Activated gamma-delta T cell treated with Interleukin-2 at 50 U/mL for 16 hours (primary cell): ENCODE results near the gene ING5.

Source experiments
- DNase-seq: peaks from one replicate; pipeline ENCODE4 v3.0.0-alpha.2; 2020

ING5 gene

DNA sequence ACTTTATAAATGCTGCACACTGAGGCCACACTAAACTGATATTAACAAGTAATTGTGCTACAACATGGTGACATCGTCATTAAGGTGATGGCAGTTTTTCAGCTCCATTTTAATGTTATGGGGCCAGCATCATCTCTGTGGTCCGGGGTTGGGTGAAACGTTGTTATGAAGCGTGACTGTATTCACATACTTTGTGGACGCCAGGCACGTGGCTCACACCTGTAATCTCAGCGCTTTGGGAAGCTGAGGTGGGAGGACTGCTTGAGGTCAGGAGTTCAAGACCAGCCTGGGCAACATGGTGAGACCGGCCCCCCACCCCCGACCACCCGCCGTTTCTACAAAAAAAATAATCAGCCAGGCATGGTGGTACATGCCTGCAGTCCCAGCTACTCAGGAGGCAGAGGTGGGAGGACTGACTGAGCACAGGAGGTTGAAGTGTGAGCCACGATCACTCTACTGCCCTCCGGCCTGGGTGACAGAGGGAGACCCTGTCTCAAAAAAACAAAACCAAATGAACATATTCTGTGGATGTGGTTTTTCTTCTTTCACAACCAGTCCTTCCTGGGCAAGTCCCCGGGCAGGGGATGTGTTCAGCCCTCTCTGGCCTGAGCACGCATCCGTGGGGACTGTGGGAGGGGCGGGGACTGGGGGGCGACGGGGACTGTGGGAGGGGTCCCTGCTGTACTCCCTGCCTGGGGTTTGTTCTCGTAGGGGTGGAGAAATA lies 61.9 kb downstream of the ING5 start:
- no peak for DNase-seq

- no peak for DNase-seq
These were observed 62.7 kb downstream of the ING5 start for GRCh38 chr2:241764275-241765241.

DNA sequence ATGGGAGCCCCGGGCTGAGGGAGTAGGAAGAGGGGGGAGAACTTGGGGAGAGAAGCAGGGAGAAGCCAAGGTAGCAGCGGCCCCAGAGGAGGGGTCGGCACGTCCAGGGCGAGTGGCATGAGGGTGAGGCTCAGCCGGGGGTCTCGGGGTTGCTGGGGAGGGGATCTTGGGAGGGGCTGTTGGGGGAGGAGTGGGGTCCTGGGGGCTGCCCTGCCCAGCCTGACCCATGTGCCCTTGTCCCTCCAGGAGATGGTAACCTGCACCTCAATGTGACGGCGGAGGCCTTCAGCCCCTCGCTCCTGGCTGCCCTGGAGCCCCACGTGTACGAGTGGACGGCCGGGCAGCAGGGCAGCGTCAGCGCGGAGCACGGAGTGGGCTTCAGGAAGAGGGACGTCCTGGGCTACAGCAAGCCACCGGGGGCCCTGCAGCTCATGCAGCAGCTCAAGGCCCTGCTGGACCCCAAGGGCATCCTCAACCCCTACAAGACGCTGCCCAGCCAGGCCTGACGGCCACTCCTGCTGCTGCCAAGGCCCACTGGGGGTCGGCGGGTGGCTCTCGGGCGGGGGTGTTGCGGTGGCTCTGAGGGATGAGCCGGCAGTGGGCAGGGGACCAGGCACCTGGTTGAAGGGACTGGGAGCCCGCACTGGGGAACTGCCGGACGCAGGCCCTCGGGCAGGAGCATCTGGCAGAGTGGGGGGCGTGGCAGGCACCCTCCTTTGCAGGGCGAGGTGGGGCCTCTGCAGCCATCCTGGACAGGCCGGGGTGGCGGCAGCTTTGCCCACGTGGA lies 65.8 kb downstream of the ING5 start:
- DNase-seq, result no peak

- no peak for DNase-seq
These were observed 66.4 kb downstream of the ING5 start for GRCh38 chr2:241768251-241768711.

- DNase-seq, result no peak
These were observed 67.0 kb downstream of the ING5 start for GRCh38 chr2:241768850-241769249.

DNA sequence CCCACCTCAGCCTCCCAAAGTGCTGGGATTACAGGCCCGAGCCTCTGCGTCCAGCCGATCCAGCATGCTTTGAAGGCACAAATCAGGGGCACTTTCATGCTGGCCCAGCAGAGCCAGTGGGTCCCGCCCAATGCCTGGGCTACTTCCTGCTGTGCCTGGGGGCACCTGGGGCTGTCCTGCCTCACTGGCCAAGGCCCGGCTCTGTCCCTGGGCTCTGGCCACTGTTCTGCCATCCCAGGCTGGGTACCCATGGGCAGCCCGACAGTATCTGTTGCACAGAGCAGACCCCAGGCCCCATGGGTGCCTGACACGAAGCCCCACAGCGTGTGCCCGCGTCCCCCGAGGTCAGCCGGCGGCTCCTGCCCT lies 68.0 kb downstream of the ING5 start:
- no peak for DNase-seq

GRCh38 chr2:241770185-241770935 lies 68.5 kb downstream of the ING5 start:
- no peak for DNase-seq

GRCh38 chr2:241770936-241771285 lies 69.1 kb downstream of the ING5 start:
- no peak for DNase-seq

- DNase-seq, result no peak
These were observed 69.6 kb downstream of the ING5 start for GRCh38 chr2:241771286-241772062.

DNA sequence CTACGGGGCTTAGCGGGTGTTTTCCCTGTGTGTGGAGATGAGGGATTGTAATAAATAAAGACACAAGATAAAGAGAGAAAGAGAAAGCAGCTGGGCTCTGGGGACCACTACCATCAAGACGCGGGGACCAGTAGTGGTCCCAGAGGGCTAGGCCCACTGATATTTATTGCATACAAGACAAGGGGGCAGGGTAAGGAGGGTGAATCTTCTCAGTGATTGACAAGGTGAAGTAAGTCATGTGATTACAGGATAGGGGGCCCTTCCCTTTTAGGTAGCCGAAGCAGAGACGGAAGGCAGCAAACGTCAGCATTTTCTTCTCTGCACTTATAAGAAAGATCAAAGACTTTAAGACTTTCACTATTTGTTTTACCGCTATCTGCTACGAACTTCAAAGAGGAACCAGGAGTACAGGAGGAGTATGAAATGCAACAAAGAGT lies 70.2 kb downstream of the ING5 start:
- DNase-seq, result no peak

DNA sequence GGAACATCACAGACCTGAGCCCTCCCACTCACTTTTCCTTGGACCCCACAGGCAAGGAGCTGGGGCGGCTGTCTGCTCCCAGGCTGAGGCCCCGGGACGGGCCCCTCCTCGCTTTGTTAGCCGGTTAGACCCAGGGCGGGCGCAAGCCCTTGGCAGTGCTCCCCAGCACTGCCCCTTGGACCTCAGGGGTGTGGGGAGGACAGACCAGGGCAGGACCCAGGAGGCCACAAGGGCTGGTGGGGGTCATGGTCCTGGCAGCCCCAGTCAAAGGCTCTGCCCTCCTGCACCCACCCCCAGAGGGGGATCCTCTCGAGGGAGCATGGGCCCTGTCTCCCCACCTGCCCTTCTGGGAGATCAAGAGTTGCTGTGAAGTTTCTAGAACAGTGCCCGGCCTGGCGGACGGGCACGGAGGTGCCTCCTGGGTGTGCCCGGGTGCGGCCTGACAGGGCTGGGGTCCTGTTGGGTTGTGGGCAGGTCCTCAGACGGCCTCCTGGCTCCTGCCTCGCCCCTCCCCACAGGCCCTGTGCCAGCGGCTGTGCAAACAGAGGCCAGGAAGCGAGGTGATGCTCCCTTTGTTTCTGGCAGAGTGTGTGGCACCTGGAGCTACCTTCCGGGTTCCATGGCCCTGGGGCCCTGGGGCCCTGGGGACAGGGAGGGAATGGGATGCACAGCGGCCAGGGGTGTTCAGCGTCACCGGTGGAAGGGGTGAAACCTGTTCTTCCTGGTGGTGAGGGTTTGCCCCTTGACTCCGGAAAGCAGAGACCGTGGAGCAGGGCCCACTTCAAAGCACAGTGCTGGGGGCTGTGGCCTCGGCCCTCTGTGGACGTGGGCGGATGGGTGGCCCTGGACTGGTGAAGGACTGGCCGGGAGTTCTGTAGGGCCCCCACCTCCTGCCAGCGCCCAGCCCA lies 71.9 kb downstream of the ING5 start:
- DNase-seq, result no peak

DNA sequence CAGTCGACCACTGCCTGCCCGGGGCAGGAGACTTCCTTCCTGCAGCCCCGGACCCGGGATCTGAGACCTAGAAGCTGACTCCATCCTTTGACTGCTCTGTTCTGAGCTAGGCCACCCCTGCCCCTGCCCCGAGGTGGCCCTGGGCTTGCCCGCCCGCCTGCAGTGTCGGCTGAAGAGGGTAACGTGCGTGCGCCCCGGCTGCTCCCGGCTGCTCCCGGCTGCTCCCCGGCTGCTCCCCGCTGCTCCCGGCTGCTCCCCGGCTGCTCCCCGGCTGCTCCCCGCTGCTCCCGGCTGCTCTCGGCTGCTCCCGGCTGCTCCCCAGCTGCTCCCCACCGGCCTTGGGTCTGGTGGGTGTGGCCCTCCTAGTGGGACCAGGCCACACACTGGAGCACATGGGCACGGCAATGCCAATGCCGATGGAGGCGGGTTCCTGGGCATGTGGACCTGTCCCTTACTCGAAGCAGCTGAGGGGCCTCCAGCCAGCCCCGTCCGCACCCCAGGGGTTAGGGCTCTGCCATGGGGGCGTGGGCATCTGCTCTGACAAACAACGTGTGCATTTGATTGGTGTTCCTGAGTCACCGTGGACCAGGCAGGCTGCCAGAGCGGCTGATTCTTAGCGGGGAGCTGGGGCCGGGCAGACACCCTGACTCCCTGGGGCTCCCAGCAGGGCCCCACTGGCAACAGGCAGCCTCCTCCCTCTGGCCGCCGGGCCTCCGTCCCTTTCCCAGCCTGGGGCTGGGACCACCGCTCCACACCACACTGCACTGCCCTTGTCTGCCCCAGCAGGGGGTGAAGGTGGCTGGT lies 72.8 kb downstream of the ING5 start:
- DNase-seq, result peak; percentile 2

DNA sequence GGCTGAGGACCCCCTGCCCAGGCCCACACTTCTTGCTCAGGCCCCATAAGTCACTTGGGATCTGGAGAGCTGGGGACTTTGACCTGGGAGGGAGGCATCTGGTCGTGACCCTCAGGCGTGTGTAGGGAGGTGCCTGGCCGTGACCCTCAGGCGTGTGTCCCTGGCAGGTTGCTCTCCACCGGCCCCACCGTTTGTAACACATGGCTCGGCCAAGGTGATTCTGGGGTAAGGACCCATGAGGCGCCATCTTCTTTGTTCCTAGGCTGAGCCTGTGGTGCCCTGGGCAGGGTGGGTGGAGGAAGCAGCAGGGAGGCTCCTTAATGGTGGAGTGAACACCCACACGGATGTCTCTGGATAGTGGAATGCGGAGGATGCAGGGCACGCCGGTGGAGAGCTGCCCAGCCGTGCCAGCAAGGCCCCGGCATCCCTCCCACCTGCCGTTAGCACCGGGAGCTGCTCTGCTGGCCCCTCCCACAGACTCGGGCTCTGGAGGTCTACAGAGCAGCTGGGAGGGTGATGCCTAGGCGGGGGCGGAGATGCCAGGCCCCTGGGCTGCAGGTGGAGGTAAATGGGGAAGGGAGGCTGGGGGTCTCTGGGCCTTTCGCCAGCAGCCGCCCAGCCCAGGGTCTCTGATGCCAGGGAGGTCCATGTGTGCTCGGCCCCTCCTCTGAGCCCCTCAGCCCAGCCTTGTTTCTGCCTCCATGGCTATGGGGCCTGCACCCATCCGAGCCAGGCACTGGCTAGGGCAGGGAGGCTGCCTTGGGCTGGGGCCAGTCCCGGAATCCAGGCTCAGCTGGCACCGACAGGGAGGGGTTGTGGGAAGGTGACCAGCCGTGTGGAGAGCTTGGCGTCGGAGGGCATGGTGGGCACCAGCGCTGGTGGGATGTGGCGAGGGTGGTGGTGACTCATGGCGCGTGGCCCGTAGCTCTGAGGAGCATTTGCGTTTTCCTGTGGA lies 73.7 kb downstream of the ING5 start:
- no peak for DNase-seq

GRCh38 chr2:241776336-241777169 lies 74.7 kb downstream of the ING5 start, which contains the start of gene GAL3ST2:
Gene GAL3ST2, plus strand, starts transcription at chr2:241776822. Its CDS starts 134 bp downstream, at chr2:241776956.
- no peak for DNase-seq

- DNase-seq, result peak; percentile 3
These were observed 75.4 kb downstream of the ING5 start for GRCh38 chr2:241777170-241777685.

- no peak for DNase-seq
These were observed 76.1 kb downstream of the ING5 start for GRCh38 chr2:241777686-241778627.
